Measurements from ENCODE around the gene EMX2.
A peak's percentile ranks its signal among the peaks of the same experiment; 100 is the strongest.

The EMX2 gene

GRCh38 chr10:117546581-117547015 is 4.1 kb downstream of the EMX2 start:
- H3K9me3 ChIP-seq (ENCODE audit: insufficient read depth, low read depth, low read length) = no peaks in the 10 kb centered on the region
- peaks cover 100% of the 10 kb centered on the region for H3K27me3 ChIP-seq (ENCODE audit: insufficient read depth, low read length)

GRCh38 chr10:117547016-117547715 is 4.6 kb downstream of the EMX2 start:
- Histone ChIP-seq H3K36me3 (ENCODE audit: insufficient read depth, low read length) (no peaks in the 10 kb centered on the region), H3K4me1 (ENCODE audit: insufficient read depth, low read length) (peaks cover 22% of the 10 kb centered on the region), H3K9me3 (ENCODE audit: insufficient read depth, low read depth, low read length) (no peaks in the 10 kb centered on the region), H3K9ac (ENCODE audit: low read depth, low read length) (no peak overlapping the region), H3K27me3 (ENCODE audit: insufficient read depth, low read length) (peaks cover 100% of the 10 kb centered on the region), H3K4me3 (ENCODE audit: low read length) (peak overlapping the region; percentile 48; the same call in 1 of the 2 replicates), H3K27ac (ENCODE audit: low read depth, low read length) (no peak overlapping the region)
- 1% methylated on average over 16 of the region's 20 CpGs for WGBS

More at GRCh38 chr10:117546581-117547015, 4.1 kb downstream of the EMX2 start:
- Histone ChIP-seq H3K36me3 (ENCODE audit: insufficient read depth, low read length) (no peaks in the 10 kb centered on the region), H3K27ac (ENCODE audit: low read depth, low read length) (no peak overlapping the region), H3K4me3 (ENCODE audit: low read length) (peak overlapping the region; percentile 48; the same call in 1 of the 2 replicates), H3K4me1 (ENCODE audit: insufficient read depth, low read length) (peaks cover 22% of the 10 kb centered on the region), H3K9ac (ENCODE audit: low read depth, low read length) (no peak overlapping the region)
- under 1% methylated on average over 29 of the region's 29 CpGs for WGBS

GRCh38 chr10:117547716-117548668 is 5.4 kb downstream of the EMX2 start:
- 2% methylated on average over 30 of the region's 32 CpGs for WGBS
- no peaks in the 10 kb centered on the region for H3K9me3 ChIP-seq (ENCODE audit: insufficient read depth, low read depth, low read length)
- peaks cover 29% of the 10 kb centered on the region for H3K4me1 ChIP-seq (ENCODE audit: insufficient read depth, low read length)
- H3K36me3 ChIP-seq (ENCODE audit: insufficient read depth, low read length) = no peaks in the 10 kb centered on the region
- peak overlapping the region; percentile 11; the same call in 1 of the 2 replicates for H3K4me3 ChIP-seq (ENCODE audit: low read length)
- H3K27ac ChIP-seq (ENCODE audit: low read depth, low read length) = no peak overlapping the region
- peaks cover 100% of the 10 kb centered on the region for H3K27me3 ChIP-seq (ENCODE audit: insufficient read depth, low read length)
- no peak overlapping the region for H3K9ac ChIP-seq (ENCODE audit: low read depth, low read length)

- H3K27me3 ChIP-seq (ENCODE audit: insufficient read depth, low read length) = peaks cover 100% of the 10 kb centered on the region
- no peak overlapping the region for H3K9ac ChIP-seq (ENCODE audit: low read depth, low read length)
- no peaks in the 10 kb centered on the region for H3K9me3 ChIP-seq (ENCODE audit: insufficient read depth, low read depth, low read length)
- H3K4me3 ChIP-seq (ENCODE audit: low read length) = no peak overlapping the region
- no peaks in the 10 kb centered on the region for H3K36me3 ChIP-seq (ENCODE audit: insufficient read depth, low read length)
- 15% methylated on average over 6 of the region's 6 CpGs for WGBS
- no peak overlapping the region for H3K27ac ChIP-seq (ENCODE audit: low read depth, low read length)
- peaks cover 26% of the 10 kb centered on the region for H3K4me1 ChIP-seq (ENCODE audit: insufficient read depth, low read length)
Observed at GRCh38 chr10:117549100-117549585, 6.6 kb downstream of the EMX2 start.

- no peak overlapping the region for H3K27ac ChIP-seq (ENCODE audit: low read depth, low read length)
- peaks cover 22% of the 10 kb centered on the region for H3K4me1 ChIP-seq (ENCODE audit: insufficient read depth, low read length)
- H3K36me3 ChIP-seq (ENCODE audit: insufficient read depth, low read length) = no peaks in the 10 kb centered on the region
- H3K9ac ChIP-seq (ENCODE audit: low read depth, low read length) = no peak overlapping the region
- H3K27me3 ChIP-seq (ENCODE audit: insufficient read depth, low read length) = peaks cover 100% of the 10 kb centered on the region
- H3K4me3 ChIP-seq (ENCODE audit: low read length) = no peak overlapping the region
- H3K9me3 ChIP-seq (ENCODE audit: insufficient read depth, low read depth, low read length) = no peaks in the 10 kb centered on the region
- WGBS = 0% methylated on average over 6 of the region's 6 CpGs
Observed at GRCh38 chr10:117550076-117550475, 7.5 kb downstream of the EMX2 start.

GRCh38 chr10:117550599-117551329 is 8.2 kb downstream of the EMX2 start:
- Histone ChIP-seq H3K4me1 (ENCODE audit: insufficient read depth, low read length) (peaks cover 18% of the 10 kb centered on the region), H3K27me3 (ENCODE audit: insufficient read depth, low read length) (peaks cover 100% of the 10 kb centered on the region)

GRCh38 chr10:117551330-117552155 is 9.0 kb downstream of the EMX2 start:
- no peak overlapping the region for H3K4me3 ChIP-seq (ENCODE audit: low read length)
- H3K9ac ChIP-seq (ENCODE audit: low read depth, low read length) = no peak overlapping the region
- 3% methylated on average over 45 of the region's 45 CpGs for WGBS
- no peak overlapping the region for H3K27ac ChIP-seq (ENCODE audit: low read depth, low read length)
- no peaks in the 10 kb centered on the region for H3K9me3 ChIP-seq (ENCODE audit: insufficient read depth, low read depth, low read length)
- H3K36me3 ChIP-seq (ENCODE audit: insufficient read depth, low read length) = no peaks in the 10 kb centered on the region
- peaks cover 18% of the 10 kb centered on the region for H3K4me1 ChIP-seq (ENCODE audit: insufficient read depth, low read length)
- H3K27me3 ChIP-seq (ENCODE audit: insufficient read depth, low read length) = peaks cover 100% of the 10 kb centered on the region

More at GRCh38 chr10:117550599-117551329, 8.2 kb downstream of the EMX2 start:
- 2% methylated on average over 19 of the region's 22 CpGs for WGBS
- H3K36me3 ChIP-seq (ENCODE audit: insufficient read depth, low read length) = no peaks in the 10 kb centered on the region
- H3K9me3 ChIP-seq (ENCODE audit: insufficient read depth, low read depth, low read length) = no peaks in the 10 kb centered on the region
- no peak overlapping the region for H3K9ac ChIP-seq (ENCODE audit: low read depth, low read length)
- H3K4me3 ChIP-seq (ENCODE audit: low read length) = no peak overlapping the region
- H3K27ac ChIP-seq (ENCODE audit: low read depth, low read length) = no peak overlapping the region

GRCh38 chr10:117552156-117552631 is 9.6 kb downstream of the EMX2 start:
- H3K36me3 ChIP-seq (ENCODE audit: insufficient read depth, low read length) = no peaks in the 10 kb centered on the region
- no peaks in the 10 kb centered on the region for H3K9me3 ChIP-seq (ENCODE audit: insufficient read depth, low read depth, low read length)
- 1% methylated on average over 39 of the region's 39 CpGs for WGBS
- H3K9ac ChIP-seq (ENCODE audit: low read depth, low read length) = no peak overlapping the region
- peaks cover 17% of the 10 kb centered on the region for H3K4me1 ChIP-seq (ENCODE audit: insufficient read depth, low read length)
- peaks cover 99% of the 10 kb centered on the region for H3K27me3 ChIP-seq (ENCODE audit: insufficient read depth, low read length)
- H3K4me3 ChIP-seq (ENCODE audit: low read length) = no peak overlapping the region
- no peak overlapping the region for H3K27ac ChIP-seq (ENCODE audit: low read depth, low read length)

- H3K36me3 ChIP-seq (ENCODE audit: insufficient read depth, low read length) = no peaks in the 10 kb centered on the region
- no peaks in the 10 kb centered on the region for H3K9me3 ChIP-seq (ENCODE audit: insufficient read depth, low read depth, low read length)
- no peak overlapping the region for H3K27ac ChIP-seq (ENCODE audit: low read depth, low read length)
- peaks cover 15% of the 10 kb centered on the region for H3K4me1 ChIP-seq (ENCODE audit: insufficient read depth, low read length)
- H3K9ac ChIP-seq (ENCODE audit: low read depth, low read length) = no peak overlapping the region
- 11% methylated on average over 13 of the region's 13 CpGs for WGBS
- peaks cover 98% of the 10 kb centered on the region for H3K27me3 ChIP-seq (ENCODE audit: insufficient read depth, low read length)
- H3K4me3 ChIP-seq (ENCODE audit: low read length) = peak overlapping the region; percentile 3; the same call in 1 of the 2 replicates
Observed at GRCh38 chr10:117552701-117553141, 10.2 kb downstream of the EMX2 start.

Data from HUES64 (cell line).